IPS DF 6.9 (cell line): Measurements from ENCODE around the gene NFATC2.

Experiments
- DNase-seq: peaks from one replicate; pipeline ENCODE4 v3.0.0-alpha.2; 2013; ENCODE audit warnings: low read depth, low spot score
- H3K27ac ChIP-seq: one replicate; pipeline ENCODE4 v1.5.1; 2013; ENCODE audit warnings: low read length, control low read depth
- H3K27me3 ChIP-seq: 2 replicates; pipeline ENCODE4 v1.6.1; 2013; ENCODE audit warnings: mild to moderate bottlenecking, low read length; ENCODE audit not compliant: control insufficient read depth, insufficient read depth
- H3K36me3 ChIP-seq: 2 replicates; pipeline ENCODE4 v1.6.1; 2013; ENCODE audit warnings: low read length; ENCODE audit not compliant: control insufficient read depth, insufficient read depth
- H3K4me1 ChIP-seq: 2 replicates; pipeline ENCODE4 v1.6.1; 2013; ENCODE audit warnings: low read length; ENCODE audit not compliant: control insufficient read depth, insufficient read depth
- H3K4me3 ChIP-seq: 2 replicates; pipeline ENCODE4 v1.5.1; 2013; ENCODE audit warnings: mild to moderate bottlenecking, low read length
- H3K9me3 ChIP-seq: 2 replicates; pipeline ENCODE4 v1.6.1; 2013; ENCODE audit warnings: low read length, inconsistent platforms; ENCODE audit not compliant: control insufficient read depth, insufficient read depth
- WGBS: extraction: QIAGEN DNeasy Blood & Tissue Kit; methylation state at CpG from one replicate; pipeline ENCODE4 v1.1.7; 2013; ENCODE audit warnings: mixed read lengths, missing lambda C conversion rate; ENCODE audit not compliant: insufficient read length, insufficient coverage; 5-methylcytosine and 5-hydroxymethylcytosine counted together

Gene NFATC2

DNA sequence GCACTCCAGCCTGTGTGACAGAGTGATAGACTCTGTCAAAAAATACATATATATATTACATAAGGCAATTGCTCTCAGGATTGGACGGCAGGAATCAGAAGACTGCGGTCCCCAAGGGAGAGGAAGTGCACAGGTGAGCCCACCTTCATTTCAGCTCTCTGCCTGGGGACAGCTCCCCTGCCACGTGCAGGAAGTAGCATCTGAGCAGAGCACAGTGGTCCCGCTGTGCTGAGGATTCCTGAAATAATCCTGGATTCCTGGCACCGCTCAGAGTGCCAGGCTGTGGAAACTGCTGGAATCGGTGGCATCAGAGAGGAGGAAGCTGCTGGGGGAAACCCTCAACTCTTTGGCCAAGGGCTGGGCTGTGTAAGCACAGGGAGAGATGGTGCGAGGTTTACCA, 27.7 kb downstream of the NFATC2 start:
- H3K4me3 ChIP-seq, result no peak overlapping the region
- no peak overlapping the region for H3K27ac ChIP-seq
- H3K4me1 ChIP-seq, result no peaks in the 10 kb centered on the region
- no CpG with 5 or more reads among the region's 7 CpGs for WGBS
- H3K36me3 ChIP-seq, result no peaks in the 10 kb centered on the region
- DNase-seq, result no peak
- H3K9me3 ChIP-seq, result no peaks in the 10 kb centered on the region
- H3K27me3 ChIP-seq, result no peaks in the 10 kb centered on the region

DNA sequence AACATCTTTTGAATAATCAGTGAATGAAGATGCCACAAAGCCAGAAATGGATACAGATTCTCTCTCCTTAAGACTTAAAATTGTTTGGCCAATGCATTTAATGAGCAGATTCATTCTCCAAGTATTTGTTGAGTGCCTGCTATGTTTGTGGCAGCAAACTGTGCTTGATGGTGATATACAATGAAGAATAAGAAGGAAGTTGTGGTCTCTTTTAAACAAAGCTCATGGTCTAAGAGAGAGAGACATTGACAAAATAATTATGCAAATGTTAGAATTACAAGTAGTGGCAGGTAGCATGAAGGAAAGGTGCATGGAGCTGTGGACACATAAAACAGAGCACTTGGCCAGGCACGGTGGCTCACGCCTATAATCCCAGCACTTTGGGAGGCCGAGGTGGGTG, 28.3 kb downstream of the NFATC2 start:
- no peak overlapping the region for H3K4me3 ChIP-seq
- H3K27ac ChIP-seq, result no peak overlapping the region
- DNase-seq, result no peak
- H3K4me1 ChIP-seq, result no peaks in the 10 kb centered on the region
- no peaks in the 10 kb centered on the region for H3K36me3 ChIP-seq
- no CpG with 5 or more reads among the region's 3 CpGs for WGBS
- H3K27me3 ChIP-seq, result no peaks in the 10 kb centered on the region
- H3K9me3 ChIP-seq, result no peaks in the 10 kb centered on the region

DNA sequence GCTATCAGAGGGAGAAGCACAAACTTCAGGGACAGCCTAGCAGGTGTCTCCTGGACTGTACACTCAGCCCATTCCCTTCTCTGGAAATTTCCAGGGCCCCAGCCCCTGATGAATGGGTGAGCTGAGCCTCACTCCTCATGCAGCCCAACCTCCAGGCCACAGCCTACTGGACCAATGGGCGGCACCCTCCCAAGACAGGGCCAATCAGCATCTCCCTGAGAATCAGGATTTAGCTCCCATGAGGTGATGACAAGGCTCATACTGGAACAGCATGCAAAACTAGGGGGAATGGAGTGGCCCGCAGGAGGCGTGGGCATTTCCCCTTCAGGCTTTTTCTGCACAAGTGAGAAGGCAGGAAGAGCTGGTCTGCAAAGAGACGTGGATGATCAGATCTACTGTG, 29.0 kb downstream of the NFATC2 start:
- Histone ChIP-seq H3K4me3 (no peak overlapping the region), H3K9me3 (no peaks in the 10 kb centered on the region), H3K4me1 (no peaks in the 10 kb centered on the region), H3K27ac (no peak overlapping the region), H3K36me3 (no peaks in the 10 kb centered on the region), H3K27me3 (no peaks in the 10 kb centered on the region)
- DNase-seq, result no peak
- no CpG with 5 or more reads among the region's 4 CpGs for WGBS

GRCh38 chr20:51512645-51513044, 29.9 kb downstream of the NFATC2 start:
- WGBS, result no CpG with 5 or more reads among the region's 2 CpGs
- Histone ChIP-seq H3K4me3 (no peak overlapping the region), H3K9me3 (no peaks in the 10 kb centered on the region), H3K27me3 (no peaks in the 10 kb centered on the region), H3K27ac (no peak overlapping the region), H3K4me1 (no peaks in the 10 kb centered on the region), H3K36me3 (no peaks in the 10 kb centered on the region)
- DNase-seq, result no peak

DNA sequence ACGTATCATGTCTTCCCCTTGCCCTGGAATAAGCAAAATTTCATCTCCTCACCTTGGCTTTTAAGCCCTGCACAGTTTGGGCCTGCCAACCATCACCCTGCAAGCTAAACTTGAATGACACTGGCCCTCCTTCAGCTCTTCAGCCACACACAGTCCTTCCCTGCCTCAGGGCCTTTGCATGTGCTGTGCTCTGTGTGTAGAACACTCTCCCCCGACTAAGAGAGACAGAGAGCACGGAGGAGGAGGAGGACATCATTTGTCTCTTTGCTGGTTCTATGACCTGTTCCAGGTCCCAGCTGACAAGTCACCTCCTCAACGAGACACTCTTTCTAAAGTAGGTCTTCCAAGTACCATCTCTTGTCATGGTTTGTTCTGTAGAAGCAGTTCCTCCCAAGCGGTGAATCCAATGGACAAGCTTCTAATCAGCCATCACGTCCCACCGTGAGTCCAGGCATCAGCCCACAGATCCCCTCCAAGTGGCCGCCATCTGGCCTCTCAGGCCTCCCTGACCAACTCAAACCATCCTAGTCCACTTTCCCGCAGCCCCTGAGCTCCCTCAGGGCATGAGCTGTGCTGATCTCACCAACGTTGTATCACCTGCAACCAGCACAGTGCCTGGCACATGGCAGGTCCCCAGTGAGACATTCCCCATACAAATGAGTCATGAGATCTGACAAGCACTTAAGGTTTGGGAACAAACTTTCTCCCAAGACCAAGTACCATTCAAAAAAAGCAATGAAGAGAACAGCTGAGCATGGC, 30.5 kb downstream of the NFATC2 start:
- Histone ChIP-seq H3K27me3 (no peaks in the 10 kb centered on the region), H3K4me3 (no peak overlapping the region), H3K27ac (no peak overlapping the region), H3K9me3 (no peaks in the 10 kb centered on the region), H3K4me1 (no peaks in the 10 kb centered on the region), H3K36me3 (no peaks in the 10 kb centered on the region)
- no peak for DNase-seq
- no CpG with 5 or more reads among the region's 10 CpGs for WGBS

GRCh38 chr20:51510936-51511605, 31.4 kb downstream of the NFATC2 start:
- DNase-seq, result no peak
- H3K36me3 ChIP-seq, result no peaks in the 10 kb centered on the region
- no peaks in the 10 kb centered on the region for H3K9me3 ChIP-seq
- no CpG with 5 or more reads among the region's 6 CpGs for WGBS
- H3K4me1 ChIP-seq, result no peaks in the 10 kb centered on the region
- H3K27ac ChIP-seq, result no peak overlapping the region
- no peaks in the 10 kb centered on the region for H3K27me3 ChIP-seq
- H3K4me3 ChIP-seq, result no peak overlapping the region

GRCh38 chr20:51510169-51510568, 32.4 kb downstream of the NFATC2 start:
- no peak overlapping the region for H3K27ac ChIP-seq
- H3K4me3 ChIP-seq, result no peak overlapping the region
- H3K4me1 ChIP-seq, result no peaks in the 10 kb centered on the region
- H3K36me3 ChIP-seq, result no peaks in the 10 kb centered on the region
- H3K27me3 ChIP-seq, result no peaks in the 10 kb centered on the region
- DNase-seq, result no peak
- H3K9me3 ChIP-seq, result no peaks in the 10 kb centered on the region
- no CpG with 5 or more reads among the region's 6 CpGs for WGBS

- no peaks in the 10 kb centered on the region for H3K27me3 ChIP-seq
- H3K27ac ChIP-seq, result no peak overlapping the region
- WGBS, result no CpG with 5 or more reads among the region's 1 CpG
- no peaks in the 10 kb centered on the region for H3K36me3 ChIP-seq
- H3K4me3 ChIP-seq, result no peak overlapping the region
- no peaks in the 10 kb centered on the region for H3K9me3 ChIP-seq
- H3K4me1 ChIP-seq, result no peaks in the 10 kb centered on the region
- DNase-seq, result no peak
Observed at GRCh38 chr20:51509208-51509607, 33.3 kb downstream of the NFATC2 start.

GRCh38 chr20:51508780-51509179, 33.7 kb downstream of the NFATC2 start:
- no peak overlapping the region for H3K4me3 ChIP-seq
- H3K9me3 ChIP-seq, result no peaks in the 10 kb centered on the region
- H3K36me3 ChIP-seq, result no peaks in the 10 kb centered on the region
- H3K27me3 ChIP-seq, result no peaks in the 10 kb centered on the region
- H3K4me1 ChIP-seq, result no peaks in the 10 kb centered on the region
- DNase-seq, result no peak
- H3K27ac ChIP-seq, result no peak overlapping the region
- WGBS, result no CpG with 5 or more reads among the region's 7 CpGs

DNA sequence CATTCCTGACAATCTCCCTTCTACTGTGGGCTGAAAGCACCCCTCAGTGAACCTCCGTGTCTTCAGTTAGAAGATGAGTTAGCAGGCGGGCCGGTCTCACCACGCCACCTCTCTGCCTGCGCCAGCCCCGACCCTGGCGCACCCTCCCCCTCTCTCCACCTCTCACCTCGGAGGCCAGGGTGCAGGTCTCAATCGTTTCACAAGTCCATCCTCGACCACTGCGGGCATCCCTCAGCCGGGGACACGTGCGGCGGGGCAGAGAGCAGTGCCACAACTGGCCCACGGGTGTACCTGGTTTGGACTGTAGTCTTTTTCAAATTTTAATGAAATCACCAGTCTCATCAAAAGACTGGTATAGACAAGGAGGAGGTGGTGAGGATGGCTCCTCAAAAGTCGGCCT, 34.4 kb downstream of the NFATC2 start:
- H3K27me3 ChIP-seq, result no peaks in the 10 kb centered on the region
- H3K36me3 ChIP-seq, result no peaks in the 10 kb centered on the region
- no CpG with 5 or more reads among the region's 17 CpGs for WGBS
- no peaks in the 10 kb centered on the region for H3K4me1 ChIP-seq
- no peaks in the 10 kb centered on the region for H3K9me3 ChIP-seq
- no peak for DNase-seq
- H3K4me3 ChIP-seq, result no peak overlapping the region
- H3K27ac ChIP-seq, result no peak overlapping the region
